GM18499 (cell line): ENCODE measurements around the gene CDK16.
A peak's percentile ranks its signal among the peaks of the same experiment; 100 is the strongest.

Experiments used
- ATAC-seq: cut with Tn5 transposase; IDR thresholded peaks from one replicate; pipeline ENCODE4 v1.9.1; 2021; ENCODE audit warnings: moderate number of reproducible peaks; ENCODE audit not compliant: insufficient read depth, unreplicated experiment

The CDK16 gene

GRCh38 chrX:47218280-47218919 is at the start of gene CDK16:
TSS of gene CDK16 (plus strand) at chrX:47218681. CDS start at chrX:47223558, 4,877 bp downstream.
- peak; percentile 19 for ATAC-seq

GRCh38 chrX:47169273-47169672 is 49.2 kb upstream of the CDK16 start:
- no peak for ATAC-seq

GRCh38 chrX:47169726-47170515 is 48.6 kb upstream of the CDK16 start:
- ATAC-seq = no peak

- ATAC-seq = no peak
These were observed 47.4 kb upstream of the CDK16 start for GRCh38 chrX:47170861-47171692.

GRCh38 chrX:47171996-47172395 is 46.5 kb upstream of the CDK16 start:
- no peak for ATAC-seq

- ATAC-seq = no peak
These were observed 45.9 kb upstream of the CDK16 start for GRCh38 chrX:47172549-47172948.

GRCh38 chrX:47172971-47173792 is 45.3 kb upstream of the CDK16 start:
- ATAC-seq = no peak

- no peak for ATAC-seq
These were observed 44.1 kb upstream of the CDK16 start for GRCh38 chrX:47174376-47174775.

- ATAC-seq = no peak
These were observed 43.5 kb upstream of the CDK16 start for GRCh38 chrX:47174846-47175587.

- no peak for ATAC-seq
These were observed 42.9 kb upstream of the CDK16 start for GRCh38 chrX:47175588-47175980.

- ATAC-seq = no peak
These were observed 42.3 kb upstream of the CDK16 start for GRCh38 chrX:47176101-47176740.

- no peak for ATAC-seq
These were observed 41.4 kb upstream of the CDK16 start for GRCh38 chrX:47177079-47177478.

GRCh38 chrX:47178337-47178736 is 40.1 kb upstream of the CDK16 start:
- no peak for ATAC-seq

GRCh38 chrX:47179221-47179927 is 39.1 kb upstream of the CDK16 start:
- ATAC-seq = no peak

GRCh38 chrX:47179928-47180255 is 38.6 kb upstream of the CDK16 start:
- no peak for ATAC-seq

GRCh38 chrX:47180346-47180745 is 38.1 kb upstream of the CDK16 start:
- ATAC-seq = no peak

GRCh38 chrX:47181301-47181700 is 37.2 kb upstream of the CDK16 start:
- no peak for ATAC-seq

GRCh38 chrX:47182106-47182700 is 36.3 kb upstream of the CDK16 start:
- no peak for ATAC-seq
